ENCODE results near the gene TGFBR3. TPM values are rescaled to one million over a fixed set of nuclear protein-coding genes. Genes with fewer than 3 reads are reported as not detected.

TGFBR3 gene
- total RNA-seq, 1 experiment from 2014 or later, result 4.2 TPM

DNA sequence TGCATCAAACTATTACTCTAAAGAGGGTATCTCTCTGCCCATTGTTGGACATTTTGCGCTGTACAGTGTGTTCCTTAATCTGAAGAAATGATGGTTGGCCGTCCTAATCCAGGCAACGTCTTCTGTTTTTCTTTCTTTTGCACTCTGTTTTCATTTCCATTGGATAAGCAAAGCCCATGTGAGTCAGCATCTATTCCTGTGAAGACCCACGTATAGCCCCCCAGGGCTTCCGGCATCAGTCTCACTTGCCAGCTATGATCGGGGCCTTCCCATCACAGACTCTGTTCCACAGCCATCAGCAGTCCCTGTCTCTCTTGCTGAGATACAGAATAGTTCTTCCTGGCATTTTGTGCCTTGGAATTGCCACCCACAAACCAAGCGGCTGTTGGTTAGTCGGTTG, 34.0 kb upstream of the TGFBR3 start:
- peaks cover 12% of the 10 kb centered on the region for H3K4me1 Mint-ChIP-seq
- ChIA-PET POLR2A (no interaction called here), CTCF (no interaction called here)
- no peak overlapping the region for H3K4me3 Mint-ChIP-seq
- no peak overlapping the region for H3K27ac Mint-ChIP-seq
- H3K36me3 Mint-ChIP-seq, result no peaks in the 10 kb centered on the region; the same call in 1 of the 2 replicates
- TF ChIP-seq ZNF396 (CRISPR knock-in tag; IDR thresholded peaks at IDR 0.05; ENCODE audit: borderline replicate concordance), result no peak
- TF ChIP-seq, protein P1, sequence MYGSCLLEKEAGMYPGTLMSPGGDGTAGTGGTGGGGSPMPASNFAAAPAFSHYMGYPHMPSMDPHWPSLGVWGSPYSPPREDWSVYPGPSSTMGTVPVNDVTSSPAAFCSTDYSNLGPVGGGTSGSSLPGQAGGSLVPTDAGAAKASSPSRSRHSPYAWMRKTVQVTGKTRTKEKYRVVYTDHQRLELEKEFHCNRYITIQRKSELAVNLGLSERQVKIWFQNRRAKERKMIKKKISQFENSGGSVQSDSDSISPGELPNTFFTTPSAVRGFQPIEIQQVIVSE (CRISPR knock-in tag; IDR thresholded peaks at IDR 0.05; ENCODE audit: borderline replicate concordance), result no peak
- TF ChIP-seq, protein P2, sequence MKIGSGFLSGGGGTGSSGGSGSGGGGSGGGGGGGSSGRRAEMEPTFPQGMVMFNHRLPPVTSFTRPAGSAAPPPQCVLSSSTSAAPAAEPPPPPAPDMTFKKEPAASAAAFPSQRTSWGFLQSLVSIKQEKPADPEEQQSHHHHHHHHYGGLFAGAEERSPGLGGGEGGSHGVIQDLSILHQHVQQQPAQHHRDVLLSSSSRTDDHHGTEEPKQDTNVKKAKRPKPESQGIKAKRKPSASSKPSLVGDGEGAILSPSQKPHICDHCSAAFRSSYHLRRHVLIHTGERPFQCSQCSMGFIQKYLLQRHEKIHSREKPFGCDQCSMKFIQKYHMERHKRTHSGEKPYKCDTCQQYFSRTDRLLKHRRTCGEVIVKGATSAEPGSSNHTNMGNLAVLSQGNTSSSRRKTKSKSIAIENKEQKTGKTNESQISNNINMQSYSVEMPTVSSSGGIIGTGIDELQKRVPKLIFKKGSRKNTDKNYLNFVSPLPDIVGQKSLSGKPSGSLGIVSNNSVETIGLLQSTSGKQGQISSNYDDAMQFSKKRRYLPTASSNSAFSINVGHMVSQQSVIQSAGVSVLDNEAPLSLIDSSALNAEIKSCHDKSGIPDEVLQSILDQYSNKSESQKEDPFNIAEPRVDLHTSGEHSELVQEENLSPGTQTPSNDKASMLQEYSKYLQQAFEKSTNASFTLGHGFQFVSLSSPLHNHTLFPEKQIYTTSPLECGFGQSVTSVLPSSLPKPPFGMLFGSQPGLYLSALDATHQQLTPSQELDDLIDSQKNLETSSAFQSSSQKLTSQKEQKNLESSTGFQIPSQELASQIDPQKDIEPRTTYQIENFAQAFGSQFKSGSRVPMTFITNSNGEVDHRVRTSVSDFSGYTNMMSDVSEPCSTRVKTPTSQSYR (CRISPR knock-in tag; IDR thresholded peaks at IDR 0.05), result no peak
- TF ChIP-seq, protein P3, sequence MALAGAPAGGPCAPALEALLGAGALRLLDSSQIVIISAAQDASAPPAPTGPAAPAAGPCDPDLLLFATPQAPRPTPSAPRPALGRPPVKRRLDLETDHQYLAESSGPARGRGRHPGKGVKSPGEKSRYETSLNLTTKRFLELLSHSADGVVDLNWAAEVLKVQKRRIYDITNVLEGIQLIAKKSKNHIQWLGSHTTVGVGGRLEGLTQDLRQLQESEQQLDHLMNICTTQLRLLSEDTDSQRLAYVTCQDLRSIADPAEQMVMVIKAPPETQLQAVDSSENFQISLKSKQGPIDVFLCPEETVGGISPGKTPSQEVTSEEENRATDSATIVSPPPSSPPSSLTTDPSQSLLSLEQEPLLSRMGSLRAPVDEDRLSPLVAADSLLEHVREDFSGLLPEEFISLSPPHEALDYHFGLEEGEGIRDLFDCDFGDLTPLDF (CRISPR knock-in tag; IDR thresholded peaks at IDR 0.05), result no peak
- no peak for TF ChIP-seq ZNF263 (CRISPR knock-in tag; IDR thresholded peaks at IDR 0.05; ENCODE audit: low read depth)
- no peak for TF ChIP-seq GRHL2 (CRISPR knock-in tag; IDR thresholded peaks at IDR 0.05; ENCODE audit: insufficient replicate concordance, severe bottlenecking)
- TF ChIP-seq AR (CRISPR knock-in tag; IDR thresholded peaks at IDR 0.05), result no peak
- no peak for TF ChIP-seq NFE2L1 (CRISPR knock-in tag; IDR thresholded peaks at IDR 0.05)
- TF ChIP-seq NR3C1 (CRISPR knock-in tag; conservative IDR thresholded peaks at IDR 0.05; ENCODE audit: low read depth), result no peak
- no peak for TF ChIP-seq PRRX2 (CRISPR knock-in tag; IDR thresholded peaks at IDR 0.05)
- no peak for TF ChIP-seq ELF4 (CRISPR knock-in tag; IDR thresholded peaks at IDR 0.05; ENCODE audit: low read depth)
- TF ChIP-seq RORB (CRISPR knock-in tag; IDR thresholded peaks at IDR 0.05), result no peak
- no peak for TF ChIP-seq ZNF416 (CRISPR knock-in tag; IDR thresholded peaks at IDR 0.05)
- TF ChIP-seq SP1 (CRISPR knock-in tag; conservative IDR thresholded peaks at IDR 0.05), result no peak
- no peak for TF ChIP-seq GABPB1 (CRISPR knock-in tag; IDR thresholded peaks at IDR 0.05)
- TF ChIP-seq TCF7 (CRISPR knock-in tag; IDR thresholded peaks at IDR 0.05; ENCODE audit: low read depth), result no peak
- TF ChIP-seq IRF2 (CRISPR knock-in tag; IDR thresholded peaks at IDR 0.05; ENCODE audit: borderline replicate concordance, low read depth), result no peak
- TF ChIP-seq ZNF423 (CRISPR knock-in tag; IDR thresholded peaks at IDR 0.05), result no peak
- H3K27me3 Mint-ChIP-seq (ENCODE audit: low read depth), result no peaks in the 10 kb centered on the region
- DNase-seq (ENCODE audit: low spot score) (no peak), ATAC-seq (no peak)
- H3K9me3 Mint-ChIP-seq, result peaks cover 11% of the 10 kb centered on the region; the same call in 1 of the 2 replicates

- DNase-seq (ENCODE audit: low spot score) (no peak), ATAC-seq (peak; percentile 47)
- Mint-ChIP-seq H3K9me3 (peaks cover 3% of the 10 kb centered on the region; the same call in 1 of the 2 replicates), H3K4me1 (peaks cover 15% of the 10 kb centered on the region), H3K4me3 (no peak overlapping the region), H3K27ac (peak overlapping the region; percentile 17; the same call in 1 of the 2 replicates), H3K27me3 (ENCODE audit: low read depth) (no peaks in the 10 kb centered on the region), H3K36me3 (no peaks in the 10 kb centered on the region; the same call in 1 of the 2 replicates)
- CTCF ChIA-PET, result interaction anchor here (1.0 kb wide), 1 partner anchor 12 kb away, joined by 3 read pairs; no protein-coding TSS in a partner anchor
- POLR2A ChIA-PET, result no interaction called here
- TF ChIP-seq, protein P4, sequence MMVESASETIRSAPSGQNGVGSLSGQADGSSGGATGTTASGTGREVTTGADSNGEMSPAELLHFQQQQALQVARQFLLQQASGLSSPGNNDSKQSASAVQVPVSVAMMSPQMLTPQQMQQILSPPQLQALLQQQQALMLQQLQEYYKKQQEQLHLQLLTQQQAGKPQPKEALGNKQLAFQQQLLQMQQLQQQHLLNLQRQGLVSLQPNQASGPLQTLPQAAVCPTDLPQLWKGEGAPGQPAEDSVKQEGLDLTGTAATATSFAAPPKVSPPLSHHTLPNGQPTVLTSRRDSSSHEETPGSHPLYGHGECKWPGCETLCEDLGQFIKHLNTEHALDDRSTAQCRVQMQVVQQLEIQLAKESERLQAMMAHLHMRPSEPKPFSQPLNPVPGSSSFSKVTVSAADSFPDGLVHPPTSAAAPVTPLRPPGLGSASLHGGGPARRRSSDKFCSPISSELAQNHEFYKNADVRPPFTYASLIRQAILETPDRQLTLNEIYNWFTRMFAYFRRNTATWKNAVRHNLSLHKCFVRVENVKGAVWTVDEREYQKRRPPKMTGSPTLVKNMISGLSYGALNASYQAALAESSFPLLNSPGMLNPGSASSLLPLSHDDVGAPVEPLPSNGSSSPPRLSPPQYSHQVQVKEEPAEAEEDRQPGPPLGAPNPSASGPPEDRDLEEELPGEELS (CRISPR knock-in tag; IDR thresholded peaks at IDR 0.05), result no peak
- TF ChIP-seq IRF2 (CRISPR knock-in tag; IDR thresholded peaks at IDR 0.05; ENCODE audit: borderline replicate concordance, low read depth) (no peak), ZNF317 (CRISPR knock-in tag; IDR thresholded peaks at IDR 0.05; ENCODE audit: borderline replicate concordance, low read depth) (no peak), ZSCAN18 (CRISPR knock-in tag; IDR thresholded peaks at IDR 0.05) (no peak), NFE2L1 (CRISPR knock-in tag; IDR thresholded peaks at IDR 0.05) (no peak), NR3C1 (CRISPR knock-in tag; conservative IDR thresholded peaks at IDR 0.05; ENCODE audit: low read depth) (no peak)
- TF ChIP-seq, protein P5, sequence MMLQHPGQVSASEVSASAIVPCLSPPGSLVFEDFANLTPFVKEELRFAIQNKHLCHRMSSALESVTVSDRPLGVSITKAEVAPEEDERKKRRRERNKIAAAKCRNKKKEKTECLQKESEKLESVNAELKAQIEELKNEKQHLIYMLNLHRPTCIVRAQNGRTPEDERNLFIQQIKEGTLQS (CRISPR knock-in tag; conservative IDR thresholded peaks at IDR 0.05), result no peak
These were observed 31.0 kb upstream of the TGFBR3 start for GRCh38 chr1:91916811-91917460.
